WTC11 (cell line): ENCODE data around the gene SMYD3. TPM values are rescaled to one million over a fixed set of nuclear protein-coding genes. Genes with fewer than 3 reads are reported as not detected.

Experiments
- ATAC-seq: fragments of 200-7000 bp; cut with Tn5 transposase; 2 replicates; pipeline ENCODE4 v1.10.0; 2021; ENCODE audit warnings: mild to moderate bottlenecking, moderate library complexity
- CTCF ChIA-PET: fragments of 300-600 bp; sonication (Branson Sonifier 250); formaldehyde crosslinking; loops from one replicate; lab custom pipeline; 2021; ENCODE audit warnings: antibody characterized with exemption; lab: Charles Lee
- POLR2A ChIA-PET: fragments of 350-600 bp; sonication (Branson Sonifier 250); formaldehyde crosslinking; loops from one replicate; lab custom pipeline; 2021; ENCODE audit warnings: antibody characterized with exemption; lab: Charles Lee
- DNase-seq: peaks from one replicate; pipeline ENCODE4 v3.0.0; 2021; ENCODE audit warnings: low spot score
- H3K27ac Mint-ChIP-seq: 2 replicates; pipeline ENCODE4 v1.8.0; 2021; ENCODE audit warnings: mixed read lengths
- H3K27me3 Mint-ChIP-seq: 2 replicates; pipeline ENCODE4 v1.8.0; 2021; ENCODE audit warnings: low read depth, mild to moderate bottlenecking, moderate library complexity, mixed read lengths
- H3K36me3 Mint-ChIP-seq: 2 replicates; pipeline ENCODE4 v1.8.0; 2021; ENCODE audit warnings: mixed read lengths
- H3K4me1 Mint-ChIP-seq: 2 replicates; pipeline ENCODE4 v1.8.0; 2022; ENCODE audit warnings: mixed read lengths
- H3K4me3 Mint-ChIP-seq: 2 replicates; pipeline ENCODE4 v1.8.0; 2021; ENCODE audit warnings: mild to moderate bottlenecking, moderate library complexity, mixed read lengths
- H3K9me3 Mint-ChIP-seq: 2 replicates; pipeline ENCODE4 v1.8.0; 2021; ENCODE audit warnings: mixed read lengths
- CBFB ChIP-seq: sonication (generic); formaldehyde crosslinking; IDR thresholded peaks from 2 replicates; pipeline ENCODE4 v1.8.1; 2022; ENCODE audit warnings: mild to moderate bottlenecking, low read depth, missing genetic modification reagents
- CREB1 ChIP-seq: sonication (generic); formaldehyde crosslinking; IDR thresholded peaks from 2 replicates; pipeline ENCODE4 v1.8.0; 2023; ENCODE audit warnings: mild to moderate bottlenecking, missing genetic modification reagents
- E2F5 ChIP-seq: sonication (generic); formaldehyde crosslinking; IDR thresholded peaks from 2 replicates; pipeline ENCODE4 v1.8.1; 2022; ENCODE audit warnings: mild to moderate bottlenecking, moderate library complexity, missing genetic modification reagents
- FOXP1 ChIP-seq: sonication (generic); formaldehyde crosslinking; IDR thresholded peaks from 2 replicates; pipeline ENCODE4 v1.8.0; 2022; ENCODE audit warnings: missing genetic modification reagents, mild to moderate bottlenecking, moderate library complexity, borderline replicate concordance
- FOXP4 ChIP-seq: sonication (generic); formaldehyde crosslinking; IDR thresholded peaks from 2 replicates; pipeline ENCODE4 v1.8.0; 2022; ENCODE audit warnings: mild to moderate bottlenecking, missing genetic modification reagents
- GTF2I ChIP-seq: fragments of 250-450 bp; sonication (Bioruptor Pico); conservative IDR thresholded peaks from 2 replicates; pipeline ENCODE4 v1.4.0; 2021; ENCODE audit warnings: mild to moderate bottlenecking
- HMGXB4 ChIP-seq: sonication (generic); formaldehyde crosslinking; IDR thresholded peaks from 2 replicates; pipeline ENCODE4 v1.8.1; 2023; ENCODE audit warnings: mild to moderate bottlenecking, moderate library complexity, missing genetic modification reagents
- MLX ChIP-seq: sonication (generic); formaldehyde crosslinking; IDR thresholded peaks from 2 replicates; pipeline ENCODE4 v1.8.1; 2023; ENCODE audit warnings: mild to moderate bottlenecking, missing genetic modification reagents, moderate library complexity
- MYBL2 ChIP-seq: sonication (generic); formaldehyde crosslinking; IDR thresholded peaks from 2 replicates; pipeline ENCODE4 v1.8.1; 2023; ENCODE audit warnings: mild to moderate bottlenecking, moderate library complexity, missing genetic modification reagents
- PRDM15 ChIP-seq: sonication (generic); formaldehyde crosslinking; IDR thresholded peaks from 2 replicates; pipeline ENCODE4 v1.8.0; 2022; ENCODE audit warnings: missing genetic modification reagents
- PREB ChIP-seq: sonication (generic); formaldehyde crosslinking; IDR thresholded peaks from 2 replicates; pipeline ENCODE4 v1.8.1; 2022; ENCODE audit warnings: mild to moderate bottlenecking, missing genetic modification reagents, moderate library complexity, borderline replicate concordance
- RELA ChIP-seq: sonication (generic); formaldehyde crosslinking; IDR thresholded peaks from 2 replicates; pipeline ENCODE4 v1.8.1; 2022; ENCODE audit warnings: missing genetic modification reagents, mild to moderate bottlenecking, borderline replicate concordance
- SOX15 ChIP-seq: fragments of 250-450 bp; sonication (Bioruptor Pico); IDR thresholded peaks from 2 replicates; pipeline ENCODE4 v1.9.0; 2021; ENCODE audit warnings: mild to moderate bottlenecking
- ZMAT4 ChIP-seq: fragments of 250-450 bp; sonication (Bioruptor Pico); IDR thresholded peaks from 2 replicates; pipeline ENCODE4 v1.9.0; 2021; ENCODE audit warnings: mild to moderate bottlenecking
- ZNF121 ChIP-seq: sonication (generic); formaldehyde crosslinking; IDR thresholded peaks from 2 replicates; pipeline ENCODE4 v1.8.0; 2023; ENCODE audit warnings: missing genetic modification reagents
- ZNF232 ChIP-seq: sonication (generic); formaldehyde crosslinking; IDR thresholded peaks from 2 replicates; pipeline ENCODE4 v1.8.0; 2022; ENCODE audit warnings: mild to moderate bottlenecking, missing genetic modification reagents
- ZNF263 ChIP-seq: sonication (generic); formaldehyde crosslinking; IDR thresholded peaks from 2 replicates; pipeline ENCODE4 v1.8.1; 2022; ENCODE audit warnings: low read depth, mild to moderate bottlenecking, moderate library complexity, missing genetic modification reagents
- ZNF317 ChIP-seq: sonication (generic); formaldehyde crosslinking; IDR thresholded peaks from 2 replicates; pipeline ENCODE4 v1.8.1; 2023; ENCODE audit warnings: low read depth, mild to moderate bottlenecking, moderate library complexity, missing genetic modification reagents, borderline replicate concordance
- ZNF396 ChIP-seq: fragments of 250-450 bp; sonication (Bioruptor Pico); IDR thresholded peaks from 2 replicates; pipeline ENCODE4 v1.8.0; 2021; ENCODE audit warnings: mild to moderate bottlenecking, moderate library complexity, borderline replicate concordance
- ZNF416 ChIP-seq: fragments of 250-450 bp; sonication (Bioruptor Pico); IDR thresholded peaks from 2 replicates; pipeline ENCODE4 v1.9.0; 2021; ENCODE audit warnings: mild to moderate bottlenecking, inconsistent platforms
- ZNF671 ChIP-seq: fragments of 250-450 bp; sonication (Bioruptor Pico); IDR thresholded peaks from 2 replicates; pipeline ENCODE4 v1.8.0; 2021; ENCODE audit warnings: mild to moderate bottlenecking
- ZSCAN18 ChIP-seq: fragments of 250-450 bp; sonication (Bioruptor Pico); IDR thresholded peaks from 2 replicates; pipeline ENCODE4 v2.1.2; 2022; ENCODE audit warnings: mild to moderate bottlenecking, moderate library complexity
- total RNA-seq: library from RNA; stranded (reverse); gene quantifications from 3 replicates; pipeline ENCODE4 v1.2.3, GENCODE V29; 2021

SMYD3 gene
- total RNA-seq, 1 experiment from 2014 or later: 21.4 TPM

- TF ChIP-seq ZMAT4 (CRISPR knock-in tag) (no peak), ZNF263 (CRISPR knock-in tag) (no peak), ZNF671 (CRISPR knock-in tag) (no peak), PREB (CRISPR knock-in tag) (no peak), CBFB (no peak), CREB1 (CRISPR knock-in tag) (no peak), HMGXB4 (CRISPR knock-in tag) (no peak), E2F5 (CRISPR knock-in tag) (no peak), MLX (no peak), ZSCAN18 (CRISPR knock-in tag) (no peak), ZNF416 (CRISPR knock-in tag) (no peak)
- H3K4me3 Mint-ChIP-seq: no peak overlapping the region
- peaks cover 5% of the 10 kb centered on the region for H3K4me1 Mint-ChIP-seq
- H3K27me3 Mint-ChIP-seq: no peaks in the 10 kb centered on the region
- no peak overlapping the region for H3K27ac Mint-ChIP-seq
- no peaks in the 10 kb centered on the region for H3K9me3 Mint-ChIP-seq
- no peaks in the 10 kb centered on the region for H3K36me3 Mint-ChIP-seq
- ATAC-seq (peak; percentile 67), DNase-seq (peak; percentile 19)
- ChIA-PET CTCF (no interaction called here), POLR2A (no interaction called here)
These were observed 134.5 kb downstream of the SMYD3 start for GRCh38 chr1:246372559-246372958.

- ATAC-seq (no peak), DNase-seq (no peak)
- H3K27ac Mint-ChIP-seq: no peak overlapping the region
- no peak overlapping the region for H3K4me3 Mint-ChIP-seq
- CTCF ChIA-PET: no interaction called here
- no peaks in the 10 kb centered on the region for H3K27me3 Mint-ChIP-seq
- POLR2A ChIA-PET: no interaction called here
- peaks cover 6% of the 10 kb centered on the region; the same call in 1 of the 2 replicates for H3K36me3 Mint-ChIP-seq
- H3K4me1 Mint-ChIP-seq: peaks cover 6% of the 10 kb centered on the region; the same call in 1 of the 2 replicates
- H3K9me3 Mint-ChIP-seq: peaks cover 11% of the 10 kb centered on the region
- TF ChIP-seq ZNF317 (no peak), RELA (CRISPR knock-in tag) (no peak), MYBL2 (no peak), ZSCAN18 (CRISPR knock-in tag) (no peak), CREB1 (CRISPR knock-in tag) (no peak), PRDM15 (CRISPR knock-in tag) (no peak), FOXP1 (no peak), SOX15 (no peak), CBFB (no peak), FOXP4 (CRISPR knock-in tag) (no peak), ZNF396 (CRISPR knock-in tag) (no peak), ZNF232 (CRISPR knock-in tag) (no peak), ZNF121 (CRISPR knock-in tag) (no peak), GTF2I (CRISPR knock-in tag) (no peak)
These were observed 140.0 kb downstream of the SMYD3 start for GRCh38 chr1:246367041-246367440.
